GM12865 (cell line): ENCODE measurements around the gene GNG8.

Source experiments
- DNase-seq: peaks from one replicate; pipeline ENCODE4 v3.0.0; 2010; ENCODE audit warnings: low read depth
- H3K4me3 ChIP-seq: 2 replicates; pipeline ENCODE4 v1.5.1; 2011; ENCODE audit warnings: mild to moderate bottlenecking, low read depth, low read length, control low read depth
- TF ChIP-seq, protein P1 (sequence below): IDR thresholded peaks from 2 replicates; pipeline ENCODE4 v1.5.1; 2011; ENCODE audit warnings: low read length, control low read depth, low read depth, inconsistent platforms; ENCODE audit not compliant: insufficient read depth; ENCODE audit errors: missing control alignments

GNG8 gene

DNA sequence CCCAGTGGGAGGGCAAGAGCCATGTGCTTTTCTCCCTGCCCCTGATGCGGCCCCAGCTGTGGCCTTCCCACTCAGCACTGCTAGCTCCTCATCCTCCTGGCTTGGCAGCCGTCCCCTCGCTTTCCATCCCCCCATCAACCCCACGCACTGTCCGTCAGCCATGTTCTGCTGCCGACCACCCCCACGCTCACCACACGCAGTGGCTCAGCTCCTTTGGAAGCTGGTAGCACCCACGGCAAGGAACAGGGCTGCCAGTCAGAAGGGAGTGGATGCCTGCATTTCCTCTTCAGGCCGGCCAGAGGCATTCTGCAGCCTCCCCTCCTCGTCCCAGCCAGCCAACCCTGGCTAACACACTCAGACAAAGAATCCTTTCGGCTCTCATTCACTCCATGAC lies 28.6 kb downstream of the GNG8 start:
- TF ChIP-seq, protein P1, sequence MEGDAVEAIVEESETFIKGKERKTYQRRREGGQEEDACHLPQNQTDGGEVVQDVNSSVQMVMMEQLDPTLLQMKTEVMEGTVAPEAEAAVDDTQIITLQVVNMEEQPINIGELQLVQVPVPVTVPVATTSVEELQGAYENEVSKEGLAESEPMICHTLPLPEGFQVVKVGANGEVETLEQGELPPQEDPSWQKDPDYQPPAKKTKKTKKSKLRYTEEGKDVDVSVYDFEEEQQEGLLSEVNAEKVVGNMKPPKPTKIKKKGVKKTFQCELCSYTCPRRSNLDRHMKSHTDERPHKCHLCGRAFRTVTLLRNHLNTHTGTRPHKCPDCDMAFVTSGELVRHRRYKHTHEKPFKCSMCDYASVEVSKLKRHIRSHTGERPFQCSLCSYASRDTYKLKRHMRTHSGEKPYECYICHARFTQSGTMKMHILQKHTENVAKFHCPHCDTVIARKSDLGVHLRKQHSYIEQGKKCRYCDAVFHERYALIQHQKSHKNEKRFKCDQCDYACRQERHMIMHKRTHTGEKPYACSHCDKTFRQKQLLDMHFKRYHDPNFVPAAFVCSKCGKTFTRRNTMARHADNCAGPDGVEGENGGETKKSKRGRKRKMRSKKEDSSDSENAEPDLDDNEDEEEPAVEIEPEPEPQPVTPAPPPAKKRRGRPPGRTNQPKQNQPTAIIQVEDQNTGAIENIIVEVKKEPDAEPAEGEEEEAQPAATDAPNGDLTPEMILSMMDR = no peak
- DNase-seq = no peak
- no peak overlapping the region for H3K4me3 ChIP-seq

DNA sequence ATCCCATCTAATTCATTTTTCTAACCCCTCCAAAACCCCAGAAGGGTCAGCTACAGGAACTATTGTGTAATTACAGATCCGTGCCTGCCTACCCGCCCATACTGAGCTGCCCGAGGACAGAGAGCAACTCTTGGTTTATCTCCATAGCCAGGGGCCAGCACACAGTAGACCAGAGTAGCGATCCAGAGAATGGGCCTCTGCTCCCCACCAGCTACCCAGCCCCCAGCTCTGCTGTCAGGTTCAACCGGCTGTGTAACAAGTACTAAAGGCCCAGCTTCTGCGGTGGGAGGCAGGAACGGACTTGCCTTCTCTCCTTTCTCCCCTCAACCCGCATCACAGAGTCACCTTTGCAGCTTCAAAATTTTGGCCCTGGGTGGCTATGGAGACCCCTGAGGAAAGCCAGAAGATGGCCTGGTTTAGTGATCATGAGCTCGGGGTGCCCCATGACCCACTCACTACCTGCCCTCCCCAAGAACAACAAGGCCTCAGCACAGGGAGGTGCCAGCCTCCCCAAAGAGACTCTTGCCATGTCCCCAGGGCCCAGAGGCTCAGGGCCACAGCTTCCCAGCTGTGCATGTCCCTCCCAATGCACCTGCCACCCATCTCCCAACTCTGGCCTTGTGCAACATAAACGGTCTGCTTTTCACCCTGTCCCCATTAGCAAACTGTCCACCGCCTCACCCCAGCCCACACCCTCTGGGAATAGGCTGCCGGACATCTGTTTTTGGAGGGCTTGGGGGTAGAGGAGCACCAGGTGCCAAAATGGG lies 29.1 kb downstream of the GNG8 start:
- TF ChIP-seq, protein P1 = no peak
- no peak for DNase-seq
- no peak overlapping the region for H3K4me3 ChIP-seq

DNA sequence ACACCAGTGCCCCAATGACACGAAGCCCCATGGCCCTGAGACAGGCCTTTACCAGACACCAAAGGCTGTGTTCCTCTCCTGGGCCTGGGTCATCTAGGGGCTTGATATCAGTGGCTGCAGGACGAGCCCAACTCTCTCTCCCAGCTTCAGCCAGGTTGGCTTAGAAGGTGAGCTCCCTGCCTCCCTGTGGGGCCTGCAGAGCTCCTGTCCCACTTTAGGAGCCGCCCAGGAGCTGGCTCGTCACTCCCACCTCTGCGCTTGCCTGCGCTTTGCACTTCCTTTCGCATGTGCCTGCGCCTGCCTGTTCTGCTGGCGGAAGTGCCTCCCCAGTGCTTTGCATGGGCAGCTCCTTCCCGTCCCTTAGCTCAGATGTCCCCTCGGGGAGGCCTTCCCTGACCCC lies 30.0 kb downstream of the GNG8 start:
- TF ChIP-seq, protein P1 = no peak

DNA sequence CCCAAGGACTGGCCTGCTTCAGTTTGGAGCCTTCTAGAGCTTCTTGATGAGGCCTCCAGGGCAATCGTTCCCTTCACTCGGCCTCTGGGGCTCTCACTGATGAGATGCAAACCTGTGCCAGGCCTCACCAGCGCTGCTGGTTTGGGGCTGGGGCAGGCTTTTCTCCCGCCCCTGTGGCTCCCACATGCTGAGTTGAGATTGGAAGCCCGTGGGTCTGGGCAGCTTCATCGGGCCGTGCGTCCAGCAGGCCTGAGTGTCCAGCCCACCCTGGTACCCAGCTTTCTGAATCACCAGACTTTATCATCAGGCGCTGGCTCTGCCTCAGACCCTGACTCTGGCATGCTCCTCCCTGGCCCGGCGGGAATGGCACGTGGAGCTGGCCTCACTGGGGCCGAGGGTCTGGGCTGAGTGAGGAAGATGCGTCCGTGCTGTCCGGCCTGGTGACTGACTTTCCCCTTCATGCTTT lies 30.6 kb downstream of the GNG8 start:
- H3K4me3 ChIP-seq = no peak overlapping the region
- TF ChIP-seq, protein P1 = no peak
- DNase-seq = no peak

More for the DNA sequence above, 30.0 kb downstream of the GNG8 start:
- no peak overlapping the region for H3K4me3 ChIP-seq
- no peak for DNase-seq

- TF ChIP-seq, protein P1 = no peak
- DNase-seq = no peak
Measured at GRCh38 chr19:46604781-46605355, 31.1 kb downstream of the GNG8 start.

DNA sequence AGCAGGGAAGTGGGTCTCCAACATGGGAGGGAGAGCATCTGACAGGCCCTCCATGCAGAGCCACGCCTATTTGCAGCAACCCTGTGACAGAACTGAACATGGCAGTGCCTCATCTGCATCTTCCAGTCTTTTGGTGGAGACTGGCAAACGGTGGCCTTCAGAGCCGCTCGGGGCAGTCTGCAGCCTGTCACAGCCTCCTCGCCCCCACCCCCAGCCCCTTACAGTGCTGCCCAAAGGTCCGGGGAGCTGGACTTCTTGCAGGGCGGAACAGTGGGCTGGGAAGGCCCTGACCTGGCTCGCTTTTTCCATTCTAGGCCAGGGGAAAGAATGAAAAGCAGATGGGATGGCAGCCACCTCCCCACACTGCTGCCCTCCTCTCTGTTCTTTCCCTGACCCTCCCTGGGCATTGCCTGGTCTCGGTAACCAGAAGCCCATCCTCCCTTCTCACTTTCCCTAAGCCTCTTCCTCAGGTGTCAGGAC lies 32.2 kb downstream of the GNG8 start:
- TF ChIP-seq, protein P1 = no peak
- no peak for DNase-seq
- no peak overlapping the region for H3K4me3 ChIP-seq

More at GRCh38 chr19:46604781-46605355, 31.1 kb downstream of the GNG8 start:
- H3K4me3 ChIP-seq = no peak overlapping the region
